Spleen (tissue), 11 donors: ENCODE measurements around the gene AGAP3. TPM values are rescaled to one million over a fixed set of nuclear protein-coding genes. Genes with fewer than 3 reads are reported as not detected.

Experiments
- DNase-seq: peaks from one replicate; pipeline ENCODE4 v3.0.0-alpha.2; 2020
- H3K27ac ChIP-seq, 8 donors: fragments of 200-600 bp; sonication (generic) in 7 of 8; 1 replicate in 4 of 8; 2 replicates in 4 of 8; pipeline versions ENCODE4 v1.5.0 to v1.8.0; 2016 to 2021; ENCODE audit warnings: inconsistent platforms in 4 of 8, mild to moderate bottlenecking in 4 of 8, moderate library complexity in 1 of 8
- H3K27me3 ChIP-seq, 7 donors: fragments of 200-600 bp; sonication (generic) in 6 of 7; replicated peaks in 1 of 7; 1 replicate in 4 of 7; 2 replicates in 3 of 7; pipeline versions ENCODE4 v1.5.0 to v1.8.0; 2016 to 2021; ENCODE audit warnings: inconsistent platforms in 3 of 7, mild to moderate bottlenecking in 1 of 7
- H3K36me3 ChIP-seq, 6 donors: fragments of 200-600 bp; sonication (generic) in 5 of 6; 1 replicate in 4 of 6; 2 replicates in 2 of 6; pipeline versions ENCODE4 v1.5.0 to v1.8.0; 2016 to 2021; ENCODE audit warnings: inconsistent platforms in 2 of 6
- H3K4me1 ChIP-seq, 6 donors: fragments of 200-600 bp; sonication (generic) in 5 of 6; 1 replicate in 3 of 6; 2 replicates in 3 of 6; pipeline versions ENCODE4 v1.5.0 to v1.8.0; 2016 to 2021; ENCODE audit warnings: inconsistent platforms in 3 of 6
- H3K4me3 ChIP-seq, 8 donors: fragments of 200-600 bp; sonication (generic) in 7 of 8; 1 replicate in 4 of 8; 2 replicates in 4 of 8; pipeline versions ENCODE4 v1.5.0 to v1.8.0; 2016 to 2021; ENCODE audit warnings: inconsistent platforms in 4 of 8, mild to moderate bottlenecking in 4 of 8, moderate library complexity in 2 of 8
- H3K9me3 ChIP-seq, 8 donors: fragments of 200-600 bp; sonication (generic) in 7 of 8; 1 replicate in 4 of 8; 2 replicates in 4 of 8; pipeline versions ENCODE4 v1.5.0 to v1.8.0; 2016 to 2021; ENCODE audit warnings: inconsistent platforms in 4 of 8
- CTCF ChIP-seq, 11 experiments: fragments of 200-600 bp in 7 of 11; fragments of 450-650 bp in 4 of 11; sonication (generic) in 4 of 11; IDR thresholded peaks in 8 of 11; conservative IDR thresholded peaks in 3 of 11; 1 replicate in 7 of 11; 2 replicates in 4 of 11; pipeline versions ENCODE4 v1.4.0 to v1.8.0; 2016 to 2021; ENCODE audit warnings: antibody characterized with exemption in 11 of 11, inconsistent platforms in 4 of 11, mild to moderate bottlenecking in 1 of 11
- POLR2A ChIP-seq, 3 donors: fragments of 450-650 bp; IDR thresholded peaks; one replicate each; pipeline ENCODE4 v1.5.1; 2017; ENCODE audit warnings: antibody characterized with exemption in 3 of 3, mild to moderate bottlenecking in 1 of 3
- POLR2AphosphoS5 ChIP-seq, 3 donors: sonication (generic); formaldehyde crosslinking; IDR thresholded peaks; one replicate each; pipeline ENCODE4 v1.5.1; 2017; ENCODE audit warnings: antibody characterized with exemption in 3 of 3
- WGBS, 5 donors: extraction: QIAGEN DNeasy Blood & Tissue Kit in 3 of 5; methylation state at CpG; one replicate each; pipeline versions ENCODE4 v1.1.5 to v1.1.7; 2013 to 2018; 5-methylcytosine and 5-hydroxymethylcytosine counted together
- intact Hi-C: fragments of 100-400 bp; cut with DNase I; formaldehyde crosslinking; loops from one replicate; pipeline ENCODE4 v1.15.0; 2023; ENCODE audit warnings: low total_unique reads
- polyA plus RNA-seq, 3 donors: library from polyadenylated mRNA; stranded (reverse); fragments of 200-250 nt; gene quantifications; one replicate each; pipeline ENCODE4 v1.2.1, GENCODE V29; 2013
- total RNA-seq, 7 donors: library from RNA; depleted of rRNA in 3 of 7; stranded (reverse); fragments of >200 nt in 3 of 7; fragmentation: NEBNext Ultra II Directional in 4 of 7; extraction: Animal tissue kit (Norgen Biotek cat#: 25700) in 4 of 7; gene quantifications; one replicate each; pipeline versions ENCODE4 v1.1.0 to v1.2.1, GENCODE V29; 2016 to 2021
- donor health status: healthy with polysubstance abuse.
- donor health status: DM: no; HTN: no; CAD: no; lungs with moderate emphysema.
- donor health status: DM: no; HTN: no; CAD: no.
- donor health status: Bipolar disorder and iron deficiency.
- donor health status: healthy.
- donor health status: DM: no; HTN: no; CAD: no.
- donor health status: DM: yes; HTN: yes; CAD: no.

AGAP3 gene
- total and polyA plus RNA-seq, 10 donors, result 21.8 to 94.4 (median 72.6) TPM

GRCh38 chr7:151061213-151062110, 24.8 kb upstream of the AGAP3 start:
- peak overlapping the region in 4 of 8 donors; percentile 82 to 99 (median 95) for H3K4me3 ChIP-seq
- H3K36me3 ChIP-seq, result peaks cover 0 to 49% (median 27%) of the 10 kb centered on the region in 6 donors
- TF ChIP-seq POLR2A (IDR thresholded peaks at IDR 0.05), result no peak
- no peak for TF ChIP-seq POLR2AphosphoS5 (IDR thresholded peaks at IDR 0.05)
- TF ChIP-seq CTCF (IDR thresholded peaks at IDR 0.05 in 8 of 11, conservative IDR thresholded peaks at IDR 0.05 in 3 of 11), result no peak
- no peaks in the 10 kb centered on the region for H3K27me3 ChIP-seq
- 74 to 81% (median 77%) methylated on average over 25 to 33 of the region's 33 CpGs for WGBS, 5 donors
- DNase-seq, result no peak
- intact Hi-C loops, result no loop called here
- H3K27ac ChIP-seq, result peak overlapping the region in 1 of 8 donors; percentile 94
- no peaks in the 10 kb centered on the region for H3K9me3 ChIP-seq
- peaks cover 15 to 64% (median 47%) of the 10 kb centered on the region in 6 donors for H3K4me1 ChIP-seq

GRCh38 chr7:151062111-151062398, 24.2 kb upstream of the AGAP3 start:
- DNase-seq, result no peak
- 75 to 89% (median 87%) methylated on average over 6 to 11 of the region's 11 CpGs for WGBS, 5 donors
- TF ChIP-seq POLR2A (IDR thresholded peaks at IDR 0.05) (no peak), POLR2AphosphoS5 (IDR thresholded peaks at IDR 0.05) (no peak), CTCF (IDR thresholded peaks at IDR 0.05 in 8 of 11, conservative IDR thresholded peaks at IDR 0.05 in 3 of 11) (no peak)
- intact Hi-C loops, result no loop called here
- Histone ChIP-seq H3K9me3 (no peaks in the 10 kb centered on the region), H3K27me3 (no peaks in the 10 kb centered on the region), H3K4me3 (peak overlapping the region in 1 of 8 donors; percentile 2), H3K27ac (no peak overlapping the region), H3K36me3 (peaks cover 0 to 55% (median 33%) of the 10 kb centered on the region in 6 donors), H3K4me1 (peaks cover 15 to 58% (median 42%) of the 10 kb centered on the region in 6 donors)

GRCh38 chr7:151062399-151063211, 23.7 kb upstream of the AGAP3 start:
- Histone ChIP-seq H3K36me3 (peaks cover 0 to 60% (median 38%) of the 10 kb centered on the region in 6 donors), H3K4me3 (no peak overlapping the region), H3K27me3 (no peaks in the 10 kb centered on the region), H3K4me1 (peaks cover 15 to 52% (median 37%) of the 10 kb centered on the region in 6 donors), H3K9me3 (no peaks in the 10 kb centered on the region), H3K27ac (peak overlapping the region in 1 of 8 donors; percentile 7)
- DNase-seq, result no peak
- 81 to 88% (median 83%) methylated on average over 33 to 43 of the region's 43 CpGs for WGBS, 5 donors
- intact Hi-C loops, result no loop called here
- TF ChIP-seq CTCF (IDR thresholded peaks at IDR 0.05 in 8 of 11, conservative IDR thresholded peaks at IDR 0.05 in 3 of 11) (no peak), POLR2AphosphoS5 (IDR thresholded peaks at IDR 0.05) (no peak), POLR2A (IDR thresholded peaks at IDR 0.05) (no peak)

- TF ChIP-seq CTCF (IDR thresholded peaks at IDR 0.05 in 8 of 11, conservative IDR thresholded peaks at IDR 0.05 in 3 of 11), result no peak
- TF ChIP-seq POLR2A (IDR thresholded peaks at IDR 0.05), result no peak
- no peak for TF ChIP-seq POLR2AphosphoS5 (IDR thresholded peaks at IDR 0.05)
- Histone ChIP-seq H3K27me3 (no peaks in the 10 kb centered on the region), H3K9me3 (no peaks in the 10 kb centered on the region), H3K36me3 (peaks cover 0 to 66% (median 44%) of the 10 kb centered on the region in 6 donors), H3K27ac (peak overlapping the region in 1 of 8 donors; percentile 7), H3K4me3 (no peak overlapping the region), H3K4me1 (peaks cover 15 to 50% (median 36%) of the 10 kb centered on the region in 6 donors)
- 80 to 94% (median 87%) methylated on average over 10 to 11 of the region's 11 CpGs for WGBS, 5 donors
- DNase-seq, result no peak
- intact Hi-C loops, result no loop called here
Measured at GRCh38 chr7:151063212-151063561, 23.1 kb upstream of the AGAP3 start.
